Activated CD8-positive, alpha-beta T cell treated with anti-CD3 and anti-CD28 coated beads for 36 hours (primary cell): Measurements from ENCODE around the gene NKD2. TPM values are rescaled to one million over a fixed set of nuclear protein-coding genes. Genes with fewer than 3 reads are reported as not detected.

Experiments used
- ATAC-seq: fragments of 200-7000 bp; cut with Tn5 transposase; one replicate; pipeline ENCODE4 v1.10.0; 2021; ENCODE audit warnings: mild to moderate bottlenecking, moderate library complexity
- CTCF ChIA-PET: fragments of 350-600 bp; sonication (Branson Sonifier 250); formaldehyde crosslinking; loops from one replicate; lab custom pipeline; 2021; ENCODE audit warnings: antibody characterized with exemption; lab: Charles Lee
- POLR2A ChIA-PET: fragments of 350-600 bp; sonication (Branson Sonifier 250); formaldehyde crosslinking; loops from one replicate; lab custom pipeline; 2021; ENCODE audit warnings: antibody characterized with exemption; lab: Charles Lee
- DNase-seq: peaks from one replicate; pipeline ENCODE4 v3.0.0-alpha.2; 2020
- H3K27ac Mint-ChIP-seq: one replicate; pipeline ENCODE4 v1.8.0; 2021; ENCODE audit warnings: mild to moderate bottlenecking, mixed read lengths
- H3K27me3 Mint-ChIP-seq: one replicate; pipeline ENCODE4 v1.8.0; 2021; ENCODE audit warnings: mixed read lengths
- H3K36me3 Mint-ChIP-seq: one replicate; pipeline ENCODE4 v1.8.0; 2021; ENCODE audit warnings: low read depth, mixed read lengths
- H3K4me1 Mint-ChIP-seq: one replicate; pipeline ENCODE4 v1.8.0; 2021; ENCODE audit warnings: low read depth, mixed read lengths
- H3K4me3 Mint-ChIP-seq: one replicate; pipeline ENCODE4 v1.8.0; 2021; ENCODE audit warnings: mild to moderate bottlenecking, moderate library complexity, mixed read lengths
- H3K9me3 Mint-ChIP-seq: one replicate; pipeline ENCODE4 v1.8.0; 2021; ENCODE audit warnings: mixed read lengths
- CTCF ChIP-seq: fragments of 200-600 bp; IDR thresholded peaks from one replicate; pipeline ENCODE4 v1.8.0; 2022; ENCODE audit warnings: antibody characterized with exemption, mild to moderate bottlenecking
- intact Hi-C: fragments of 100-400 bp; cut with micrococcal nuclease; formaldehyde crosslinking; loops from one replicate; pipeline ENCODE4 v1.10.0; 2022
- total RNA-seq, 2 experiments: library from RNA; stranded (reverse); gene quantifications; one replicate each; pipeline ENCODE4 v1.2.3, GENCODE V29; 2021

Gene NKD2
- total RNA-seq, 2 experiments from 2014 or later: 1.5 to 2.3 TPM

GRCh38 chr5:1073239-1074102 is 64.9 kb downstream of the NKD2 start:
- Mint-ChIP-seq H3K9me3 (no peaks in the 10 kb centered on the region), H3K4me3 (no peak overlapping the region), H3K27ac (peak overlapping the region; percentile 61), H3K4me1 (no peaks in the 10 kb centered on the region), H3K27me3 (no peaks in the 10 kb centered on the region), H3K36me3 (peaks cover 2% of the 10 kb centered on the region)
- ChIA-PET CTCF (no interaction called here), POLR2A (no interaction called here)
- no peak for ATAC-seq
- intact Hi-C loops: no loop called here
- no peak for DNase-seq
- no peak for TF ChIP-seq CTCF

- Mint-ChIP-seq H3K9me3 (no peaks in the 10 kb centered on the region), H3K4me3 (no peak overlapping the region), H3K36me3 (peaks cover 2% of the 10 kb centered on the region), H3K4me1 (no peaks in the 10 kb centered on the region), H3K27ac (no peak overlapping the region), H3K27me3 (no peaks in the 10 kb centered on the region)
- CTCF ChIA-PET: no interaction called here
- DNase-seq: no peak
- no peak for TF ChIP-seq CTCF
- no peak for ATAC-seq
- POLR2A ChIA-PET: no interaction called here
- intact Hi-C loops: no loop called here
Measured at GRCh38 chr5:1074226-1074625, 65.6 kb downstream of the NKD2 start.

- no peak for TF ChIP-seq CTCF
- no peak overlapping the region for H3K4me3 Mint-ChIP-seq
- no peak for ATAC-seq
- intact Hi-C loops: no loop called here
- no peaks in the 10 kb centered on the region for H3K4me1 Mint-ChIP-seq
- H3K27ac Mint-ChIP-seq: no peak overlapping the region
- DNase-seq: no peak
- ChIA-PET POLR2A (no interaction called here), CTCF (no interaction called here)
- H3K27me3 Mint-ChIP-seq: no peaks in the 10 kb centered on the region
- H3K36me3 Mint-ChIP-seq: peaks cover 2% of the 10 kb centered on the region
- no peaks in the 10 kb centered on the region for H3K9me3 Mint-ChIP-seq
Measured at GRCh38 chr5:1074816-1075554, 66.4 kb downstream of the NKD2 start.

GRCh38 chr5:1075555-1075881 is 66.9 kb downstream of the NKD2 start:
- CTCF ChIA-PET: no interaction called here
- H3K27ac Mint-ChIP-seq: no peak overlapping the region
- intact Hi-C loops: no loop called here
- no peaks in the 10 kb centered on the region for H3K4me1 Mint-ChIP-seq
- ATAC-seq (no peak), DNase-seq (no peak)
- no peaks in the 10 kb centered on the region for H3K27me3 Mint-ChIP-seq
- H3K4me3 Mint-ChIP-seq: no peak overlapping the region
- no peak for TF ChIP-seq CTCF
- no peaks in the 10 kb centered on the region for H3K9me3 Mint-ChIP-seq
- POLR2A ChIA-PET: no interaction called here
- H3K36me3 Mint-ChIP-seq: peaks cover 2% of the 10 kb centered on the region

GRCh38 chr5:1075931-1076330 is 67.3 kb downstream of the NKD2 start:
- TF ChIP-seq CTCF: no peak
- intact Hi-C loops: no loop called here
- Mint-ChIP-seq H3K27me3 (no peaks in the 10 kb centered on the region), H3K4me1 (no peaks in the 10 kb centered on the region), H3K9me3 (no peaks in the 10 kb centered on the region), H3K36me3 (peaks cover 4% of the 10 kb centered on the region), H3K27ac (no peak overlapping the region), H3K4me3 (no peak overlapping the region)
- ATAC-seq (no peak), DNase-seq (no peak)
- ChIA-PET CTCF (no interaction called here), POLR2A (no interaction called here)
